GM13976 (cell line): ENCODE results near the gene ZCRB1.

Source experiments
- DNase-seq: peaks from one replicate; pipeline ENCODE4 v3.0.0; 2012; ENCODE audit warnings: low spot score
- in situ Hi-C: fragments of 300-500 bp; cut with MboI; formaldehyde crosslinking; loops from one replicate; pipeline ENCODE4 v1.12.0; 2022; ENCODE audit warnings: low sequenced_read_pairs, mixed read lengths, inconsistent platforms; ENCODE audit not compliant: unreplicated experiment
- TF ChIP-seq, protein P1 (sequence below): IDR thresholded peaks from 2 replicates; pipeline ENCODE4 v1.5.1; 2012; ENCODE audit warnings: borderline replicate concordance, mild to moderate bottlenecking; ENCODE audit not compliant: insufficient read depth; ENCODE audit errors: extremely low read depth, missing control alignments, control extremely low read depth

ZCRB1 gene

DNA sequence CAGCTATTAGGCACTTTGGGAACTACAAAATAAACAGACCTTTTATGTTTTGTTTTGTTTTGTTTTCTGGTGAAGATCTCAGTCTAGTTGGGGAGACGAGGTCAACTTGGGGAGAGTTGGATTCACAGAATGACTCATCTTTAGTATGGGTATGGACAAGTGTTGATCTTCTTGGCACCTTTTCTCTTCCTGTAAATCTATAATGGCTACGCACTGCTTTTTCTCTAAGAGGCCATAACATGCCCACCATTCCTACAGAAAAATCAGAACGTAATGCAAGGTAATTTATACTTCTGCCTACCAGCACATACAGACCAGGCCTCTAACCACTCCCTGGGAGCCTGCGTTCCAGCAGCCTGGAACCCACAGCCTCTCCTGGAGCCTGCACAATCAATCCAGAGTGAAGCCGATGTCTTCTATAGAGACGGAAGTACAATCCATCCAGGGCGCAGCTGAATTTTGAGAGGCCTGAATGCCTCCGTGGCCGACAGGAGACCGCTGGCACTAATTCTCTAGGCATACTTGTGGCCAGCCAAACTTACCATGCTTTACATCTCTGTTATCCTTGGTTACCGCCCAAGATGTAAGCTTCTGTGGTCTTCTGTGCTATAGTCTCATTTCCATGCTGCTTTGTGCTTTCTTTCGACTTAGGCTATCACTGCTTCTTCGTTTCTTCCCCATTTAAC, 790 bp upstream of the ZCRB1 start:
- in situ Hi-C loops: loop anchor here (10.0 kb wide), 1 partner anchor 192 kb away; no protein-coding TSS in a partner anchor
- TF ChIP-seq, protein P1, sequence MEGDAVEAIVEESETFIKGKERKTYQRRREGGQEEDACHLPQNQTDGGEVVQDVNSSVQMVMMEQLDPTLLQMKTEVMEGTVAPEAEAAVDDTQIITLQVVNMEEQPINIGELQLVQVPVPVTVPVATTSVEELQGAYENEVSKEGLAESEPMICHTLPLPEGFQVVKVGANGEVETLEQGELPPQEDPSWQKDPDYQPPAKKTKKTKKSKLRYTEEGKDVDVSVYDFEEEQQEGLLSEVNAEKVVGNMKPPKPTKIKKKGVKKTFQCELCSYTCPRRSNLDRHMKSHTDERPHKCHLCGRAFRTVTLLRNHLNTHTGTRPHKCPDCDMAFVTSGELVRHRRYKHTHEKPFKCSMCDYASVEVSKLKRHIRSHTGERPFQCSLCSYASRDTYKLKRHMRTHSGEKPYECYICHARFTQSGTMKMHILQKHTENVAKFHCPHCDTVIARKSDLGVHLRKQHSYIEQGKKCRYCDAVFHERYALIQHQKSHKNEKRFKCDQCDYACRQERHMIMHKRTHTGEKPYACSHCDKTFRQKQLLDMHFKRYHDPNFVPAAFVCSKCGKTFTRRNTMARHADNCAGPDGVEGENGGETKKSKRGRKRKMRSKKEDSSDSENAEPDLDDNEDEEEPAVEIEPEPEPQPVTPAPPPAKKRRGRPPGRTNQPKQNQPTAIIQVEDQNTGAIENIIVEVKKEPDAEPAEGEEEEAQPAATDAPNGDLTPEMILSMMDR: no peak
- DNase-seq: peak; percentile 28

DNA sequence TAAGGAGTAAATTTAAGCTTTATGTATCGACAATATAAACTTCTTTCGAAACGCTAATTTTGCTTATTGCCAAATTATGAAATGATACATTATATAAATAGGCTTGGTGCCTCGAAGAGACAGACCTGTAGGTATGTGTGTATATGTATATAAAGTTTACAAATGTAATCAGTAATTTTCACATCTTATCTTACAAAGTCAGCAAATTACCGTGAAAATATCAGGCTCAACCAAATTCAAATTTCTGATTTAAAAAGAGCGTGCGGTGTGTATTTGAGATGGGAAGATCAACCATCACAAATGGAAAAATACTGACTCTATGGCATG, 605 bp downstream of the ZCRB1 start:
- DNase-seq: no peak
- in situ Hi-C loops: loop anchor here (10.0 kb wide), 1 partner anchor 190 kb away; no protein-coding TSS in a partner anchor
- TF ChIP-seq, protein P1: no peak

DNA sequence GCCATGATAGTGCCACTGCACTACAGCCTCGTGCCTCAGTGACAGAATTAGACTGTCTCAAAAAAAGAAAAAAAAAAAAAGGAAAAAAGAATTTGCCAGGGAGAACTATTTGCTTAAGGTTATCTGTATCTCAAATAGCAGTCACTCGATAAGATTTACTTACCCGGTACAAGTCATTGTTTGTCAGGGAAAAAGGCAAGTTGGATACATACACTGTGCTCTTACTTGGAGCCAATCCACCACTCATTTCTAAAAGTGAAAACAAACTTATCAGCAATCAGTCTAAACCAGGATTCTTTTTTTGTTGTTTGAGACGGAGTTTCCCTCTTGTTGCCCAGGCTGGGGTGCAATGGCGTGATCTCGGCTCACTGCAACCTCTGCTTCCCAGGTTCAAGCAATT, 2.0 kb downstream of the ZCRB1 start:
- DNase-seq: no peak
- in situ Hi-C loops: loop anchor here (10.0 kb wide), 1 partner anchor 189 kb away; no protein-coding TSS in a partner anchor
- TF ChIP-seq, protein P1: no peak

DNA sequence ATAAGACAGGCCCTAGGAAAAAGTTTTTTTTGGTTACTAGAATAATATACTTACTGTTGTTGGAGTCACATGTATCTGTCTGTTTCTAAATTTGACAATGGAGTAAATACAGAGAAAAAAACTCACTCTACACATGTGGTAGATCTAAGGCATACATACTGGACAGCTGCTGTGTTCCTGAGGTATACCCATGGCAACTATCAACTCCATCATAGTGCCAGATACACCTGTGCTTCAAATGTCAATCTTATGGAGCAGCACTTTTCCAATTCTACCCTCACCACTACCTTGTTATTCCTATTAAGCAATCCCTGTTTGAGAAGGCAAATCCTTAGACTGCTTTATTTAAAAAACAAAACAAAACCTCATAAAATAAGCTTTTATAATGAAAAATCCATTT, 3.3 kb downstream of the ZCRB1 start:
- TF ChIP-seq, protein P1: no peak
- in situ Hi-C loops: loop anchor here (10.0 kb wide), 1 partner anchor 188 kb away; no protein-coding TSS in a partner anchor
- no peak for DNase-seq

DNA sequence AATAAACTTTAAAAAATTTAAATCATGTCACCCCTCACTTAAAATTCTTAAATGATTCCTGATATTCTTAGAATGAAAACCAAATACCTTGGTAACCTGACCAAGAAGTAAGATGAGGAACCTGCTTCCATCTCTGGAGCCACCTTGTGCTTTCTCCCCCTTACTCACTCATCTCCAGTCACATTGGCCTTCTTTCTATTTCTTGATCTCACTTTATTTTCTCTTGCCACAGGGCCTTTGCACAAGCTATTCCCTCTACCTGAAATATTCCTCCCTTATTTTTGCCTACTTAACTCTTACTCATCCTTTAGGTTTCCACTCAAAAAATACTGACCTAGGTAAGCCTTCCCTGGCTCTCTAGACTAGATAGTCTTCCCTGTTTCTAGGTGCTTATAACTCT, 5.1 kb downstream of the ZCRB1 start:
- in situ Hi-C loops: loop anchor here (10.0 kb wide), 1 partner anchor 186 kb away; no protein-coding TSS in a partner anchor
- DNase-seq: no peak
- TF ChIP-seq, protein P1: no peak

DNA sequence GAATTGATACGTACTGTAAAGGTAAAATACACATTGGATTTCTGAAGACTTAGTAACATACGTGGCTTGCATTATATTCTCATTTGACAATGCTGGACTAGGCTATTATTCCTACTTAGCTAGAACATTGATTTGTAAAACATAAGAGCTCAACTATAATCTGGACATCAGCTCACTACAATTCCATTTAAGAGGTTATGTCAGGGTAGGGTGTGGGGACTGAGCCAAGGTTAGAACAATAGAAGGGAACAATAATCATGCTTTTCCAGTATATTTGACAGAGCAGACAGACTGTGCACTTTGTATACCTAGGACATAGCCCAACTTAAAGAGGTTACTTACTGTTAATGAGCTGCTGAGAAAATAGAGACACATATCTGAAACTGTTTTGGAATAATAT, 10.8 kb downstream of the ZCRB1 start:
- DNase-seq: no peak
- in situ Hi-C loops: no loop called here
- TF ChIP-seq, protein P1: no peak
